BJ (cell line): ENCODE data around the gene IFI27L2. TPM values are rescaled to one million over a fixed set of nuclear protein-coding genes. Genes with fewer than 3 reads are reported as not detected.

Source experiments
- CTCF ChIA-PET: fragments of 350-600 bp; formaldehyde crosslinking; extraction: SDS; loops from one replicate; lab custom pipeline; 2021; ENCODE audit warnings: antibody characterized with exemption, inconsistent platforms; lab: Yijun Ruan, JAX
- POLR2A ChIA-PET: fragments of 300-600 bp; sonication (Branson Sonifier 250); formaldehyde crosslinking; extraction: SDS; loops from one replicate; lab custom pipeline; 2021; ENCODE audit warnings: antibody characterized with exemption; lab: Charles Lee
- DNase-seq: peaks from one replicate; pipeline ENCODE4 v3.0.0-alpha.2; 2011; ENCODE audit warnings: low read depth
- H3K27me3 ChIP-seq: 2 replicates; pipeline ENCODE4 v1.6.0; 2011; ENCODE audit warnings: low read length; ENCODE audit not compliant: control insufficient read depth, insufficient read depth
- H3K36me3 ChIP-seq: 2 replicates; pipeline ENCODE4 v1.5.1; 2011; ENCODE audit warnings: low read length; ENCODE audit not compliant: control insufficient read depth, insufficient read depth
- H3K4me3 ChIP-seq: 2 replicates; pipeline ENCODE4 v1.5.1; 2011; ENCODE audit warnings: low read depth, mild to moderate bottlenecking, control low read depth, low read length
- polyA plus RNA-seq: library from polyadenylated mRNA; depleted of rRNA; stranded (reverse); fragments of >200 nt; gene quantifications from 2 replicates; pipeline ENCODE4 v1.2.3, GENCODE V29; 2011
- TF ChIP-seq, protein P1 (sequence below): IDR thresholded peaks from 2 replicates; pipeline ENCODE4 v1.5.1; 2011; ENCODE audit warnings: low read depth, mild to moderate bottlenecking, control low read depth, inconsistent platforms, low read length, moderate library complexity; ENCODE audit not compliant: insufficient read depth

Gene IFI27L2
- polyA plus RNA-seq, 1 experiment, result 201 TPM

DNA sequence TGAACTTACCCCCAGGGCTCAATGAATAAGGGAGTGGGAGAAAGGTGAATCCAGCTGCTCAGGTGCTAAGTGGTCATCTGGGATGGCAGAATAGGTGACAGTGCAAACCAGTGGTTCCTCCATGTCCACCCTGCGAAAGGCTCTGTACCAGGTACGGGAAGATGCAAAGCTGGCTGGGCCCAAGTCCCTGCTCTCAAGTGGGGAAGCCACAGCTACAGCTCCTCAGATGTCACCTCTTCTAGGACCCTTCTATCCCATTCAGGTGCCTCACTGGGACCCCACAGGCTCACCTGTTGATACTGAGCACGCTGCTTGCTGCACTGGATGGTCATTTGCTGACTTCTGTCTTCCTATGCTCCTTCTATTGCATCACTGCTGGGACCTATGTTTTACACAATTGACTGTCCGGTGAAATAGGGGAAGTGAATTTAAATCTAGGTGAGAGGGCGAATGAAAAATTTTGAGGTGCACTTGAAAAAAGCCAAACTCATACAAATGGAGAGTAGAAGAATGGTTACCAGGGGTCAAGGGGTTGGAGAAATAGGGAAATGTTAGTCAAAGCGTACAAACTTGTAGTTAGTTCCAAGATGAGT, 24.4 kb upstream of the IFI27L2 start:
- peaks cover 4% of the 10 kb centered on the region; the same call in 1 of the 2 replicates for H3K27me3 ChIP-seq
- ChIA-PET POLR2A (no interaction called here), CTCF (interaction anchor here (1.0 to 1.2 kb wide), 2 partner anchors 17 to 119 kb away, joined by 3 read pairs; no protein-coding TSS in a partner anchor)
- TF ChIP-seq, protein P1, sequence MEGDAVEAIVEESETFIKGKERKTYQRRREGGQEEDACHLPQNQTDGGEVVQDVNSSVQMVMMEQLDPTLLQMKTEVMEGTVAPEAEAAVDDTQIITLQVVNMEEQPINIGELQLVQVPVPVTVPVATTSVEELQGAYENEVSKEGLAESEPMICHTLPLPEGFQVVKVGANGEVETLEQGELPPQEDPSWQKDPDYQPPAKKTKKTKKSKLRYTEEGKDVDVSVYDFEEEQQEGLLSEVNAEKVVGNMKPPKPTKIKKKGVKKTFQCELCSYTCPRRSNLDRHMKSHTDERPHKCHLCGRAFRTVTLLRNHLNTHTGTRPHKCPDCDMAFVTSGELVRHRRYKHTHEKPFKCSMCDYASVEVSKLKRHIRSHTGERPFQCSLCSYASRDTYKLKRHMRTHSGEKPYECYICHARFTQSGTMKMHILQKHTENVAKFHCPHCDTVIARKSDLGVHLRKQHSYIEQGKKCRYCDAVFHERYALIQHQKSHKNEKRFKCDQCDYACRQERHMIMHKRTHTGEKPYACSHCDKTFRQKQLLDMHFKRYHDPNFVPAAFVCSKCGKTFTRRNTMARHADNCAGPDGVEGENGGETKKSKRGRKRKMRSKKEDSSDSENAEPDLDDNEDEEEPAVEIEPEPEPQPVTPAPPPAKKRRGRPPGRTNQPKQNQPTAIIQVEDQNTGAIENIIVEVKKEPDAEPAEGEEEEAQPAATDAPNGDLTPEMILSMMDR, result no peak
- H3K36me3 ChIP-seq, result no peaks in the 10 kb centered on the region
- no peak overlapping the region for H3K4me3 ChIP-seq
- no peak for DNase-seq

DNA sequence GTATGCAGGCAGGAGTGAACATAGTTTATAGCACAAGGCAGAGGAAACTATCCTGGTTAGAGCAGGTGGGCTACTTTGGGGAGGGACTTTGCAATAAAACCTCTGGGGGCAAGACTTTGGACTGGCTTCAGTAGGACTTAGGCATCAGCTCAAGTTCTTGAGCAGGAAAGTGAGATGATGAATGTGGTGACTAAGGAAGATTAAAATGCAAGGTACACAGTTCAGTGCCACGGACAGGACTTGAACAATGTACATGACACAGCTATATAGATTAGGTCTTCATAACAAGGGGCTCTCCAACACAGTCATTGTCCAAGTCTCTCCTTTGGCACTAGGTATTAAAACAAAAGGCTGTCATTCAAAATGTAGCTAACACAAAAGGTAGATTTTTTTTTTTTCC, 23.3 kb upstream of the IFI27L2 start:
- ChIA-PET POLR2A (no interaction called here), CTCF (interaction anchor here (0.7 to 1.2 kb wide), 5 partner anchors 10 to 118 kb away, joined by 3 read pairs; no protein-coding TSS in a partner anchor)
- H3K27me3 ChIP-seq, result peaks cover 4% of the 10 kb centered on the region; the same call in 1 of the 2 replicates
- TF ChIP-seq, protein P1, result no peak
- no peaks in the 10 kb centered on the region for H3K36me3 ChIP-seq
- no peak overlapping the region for H3K4me3 ChIP-seq
- no peak for DNase-seq

DNA sequence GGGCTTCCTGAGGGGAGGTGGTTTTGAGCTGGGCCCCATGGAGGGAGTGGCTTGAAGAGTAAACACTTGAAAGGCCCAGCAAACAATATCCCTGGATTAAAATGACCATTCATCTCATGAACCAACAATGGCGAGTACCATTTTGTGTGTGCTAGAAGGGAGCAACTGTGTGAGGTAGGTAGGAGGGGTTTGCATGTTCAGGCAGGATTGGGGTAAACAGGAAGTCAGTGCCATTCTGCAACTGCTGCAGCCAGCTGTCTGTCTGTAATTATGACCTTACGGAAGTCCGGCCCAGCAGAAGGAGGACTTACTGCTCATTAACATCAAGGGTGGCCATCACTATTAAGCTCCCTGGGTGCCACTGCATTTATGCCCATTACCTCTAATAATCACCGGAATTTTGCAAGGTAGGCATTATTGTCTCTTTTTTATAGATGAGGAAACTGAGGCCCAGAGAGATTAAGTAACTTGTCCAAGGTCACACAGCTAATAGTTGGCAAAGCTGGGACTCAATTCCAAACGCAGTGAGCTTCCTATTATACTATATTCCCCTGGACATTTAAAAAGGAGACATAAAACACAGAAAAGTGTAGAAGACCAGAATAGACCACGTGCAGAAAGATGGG, 16.6 kb upstream of the IFI27L2 start:
- Histone ChIP-seq H3K4me3 (no peak overlapping the region), H3K27me3 (no peaks in the 10 kb centered on the region), H3K36me3 (no peaks in the 10 kb centered on the region)
- TF ChIP-seq, protein P1, result no peak
- no peak for DNase-seq
- POLR2A ChIA-PET, result no interaction called here
- CTCF ChIA-PET, result interaction anchor here (1.2 to 2.3 kb wide), 2 partner anchors 9 to 14 kb away, joined by 4 to 11 read pairs; no protein-coding TSS in a partner anchor

DNA sequence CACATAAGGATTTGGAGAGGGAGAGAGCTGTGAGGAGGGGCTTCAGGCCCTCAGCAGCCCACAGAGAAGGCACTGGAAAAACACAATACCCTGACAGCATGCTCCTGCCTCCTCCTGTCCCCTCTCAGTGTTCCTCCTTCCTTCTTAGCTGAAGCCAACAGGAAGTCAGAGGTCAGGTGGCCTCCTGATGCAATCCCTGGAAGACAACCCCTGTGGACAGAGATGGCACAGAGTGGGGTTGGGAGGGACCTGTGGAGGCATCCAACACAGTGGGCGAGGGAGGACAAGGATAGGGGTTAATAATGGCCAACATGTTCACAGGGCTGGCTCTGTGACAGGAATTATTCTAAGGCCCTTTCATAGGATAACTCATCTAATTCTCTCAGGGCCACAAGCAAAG, 15.4 kb upstream of the IFI27L2 start:
- Histone ChIP-seq H3K4me3 (no peak overlapping the region), H3K36me3 (no peaks in the 10 kb centered on the region), H3K27me3 (no peaks in the 10 kb centered on the region)
- ChIA-PET POLR2A (interaction anchor here (0.7 kb wide), 1 partner anchor 110 kb away, joined by 5 read pairs; no protein-coding TSS in a partner anchor), CTCF (interaction anchor here (1.6 to 2.3 kb wide), 2 partner anchors 8 to 36 kb away, joined by 5 to 11 read pairs; no protein-coding TSS in a partner anchor)
- no peak for DNase-seq
- TF ChIP-seq, protein P1, result no peak

DNA sequence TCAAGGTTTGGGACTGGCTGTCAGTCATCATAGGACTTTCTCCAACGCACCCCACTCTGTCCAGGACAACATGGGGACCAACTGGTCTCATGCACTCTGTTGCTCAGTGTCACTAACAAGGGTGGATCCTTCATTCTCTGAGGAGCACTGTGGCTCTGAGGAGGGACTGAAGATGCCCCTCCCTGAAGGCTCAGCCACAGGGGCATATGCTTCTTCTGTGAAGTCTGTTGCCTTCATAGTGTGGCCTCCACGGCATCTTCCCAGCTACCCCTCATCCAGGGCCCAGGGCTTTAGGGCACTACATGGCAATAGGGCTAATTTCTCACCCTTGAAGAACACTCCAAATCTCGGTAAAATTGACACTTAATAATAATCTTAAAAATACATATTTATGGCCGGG, 14.3 kb upstream of the IFI27L2 start:
- Histone ChIP-seq H3K4me3 (no peak overlapping the region), H3K27me3 (peaks cover 1% of the 10 kb centered on the region), H3K36me3 (no peaks in the 10 kb centered on the region)
- DNase-seq, result no peak
- ChIA-PET CTCF (interaction anchor here (0.7 to 9.7 kb wide), 4 partner anchors 27 to 115 kb away, joined by 3 to 248 read pairs (median 4); no protein-coding TSS in a partner anchor), POLR2A (no interaction called here)
- TF ChIP-seq, protein P1, result no peak
